D721Med (cell line): ENCODE measurements around the gene PTPN7.
"Not testable (repeated sequence)": the region's sequence is repeated elsewhere in the genome, so short reads cannot be mapped to it uniquely, and the experiment has no call there.

Experiments
- DNase-seq: peaks from one replicate; pipeline ENCODE4 v3.0.0; 2011; ENCODE audit warnings: low spot score; ENCODE audit not compliant: insufficient read length
- FAIRE-seq: peaks from 2 replicates; lab custom pipeline; 2011; peaks lifted over from hg19 to GRCh38; lab: Jason Lieb, UNC
- TF ChIP-seq, protein P1 (sequence below): IDR thresholded peaks from 2 replicates; pipeline ENCODE4 v1.5.1; 2012; ENCODE audit warnings: mild to moderate bottlenecking, control low read depth; ENCODE audit not compliant: insufficient read depth; ENCODE audit errors: missing control alignments

Gene PTPN7

DNA sequence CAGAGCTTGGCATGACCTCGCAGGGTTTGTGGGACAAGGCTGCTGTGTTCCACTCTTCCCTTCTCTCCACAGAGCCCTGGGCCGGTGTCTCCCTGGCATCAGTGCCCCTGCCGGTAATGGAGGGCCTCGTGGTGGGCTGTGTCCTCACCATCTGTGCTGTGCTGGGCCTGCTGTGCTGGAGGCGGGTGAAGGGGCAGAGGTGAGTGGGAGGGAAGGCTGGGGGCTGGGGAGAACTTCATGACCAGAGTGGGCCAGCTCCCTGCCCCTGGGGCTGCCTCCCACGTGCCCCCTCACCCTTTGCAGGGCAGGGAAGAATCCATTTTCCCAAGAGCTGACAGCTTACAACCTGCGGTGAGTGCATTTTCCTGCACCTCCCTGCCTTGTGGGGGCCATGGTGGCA, 21.2 kb upstream of the PTPN7 start:
- no peak for DNase-seq
- TF ChIP-seq, protein P1, sequence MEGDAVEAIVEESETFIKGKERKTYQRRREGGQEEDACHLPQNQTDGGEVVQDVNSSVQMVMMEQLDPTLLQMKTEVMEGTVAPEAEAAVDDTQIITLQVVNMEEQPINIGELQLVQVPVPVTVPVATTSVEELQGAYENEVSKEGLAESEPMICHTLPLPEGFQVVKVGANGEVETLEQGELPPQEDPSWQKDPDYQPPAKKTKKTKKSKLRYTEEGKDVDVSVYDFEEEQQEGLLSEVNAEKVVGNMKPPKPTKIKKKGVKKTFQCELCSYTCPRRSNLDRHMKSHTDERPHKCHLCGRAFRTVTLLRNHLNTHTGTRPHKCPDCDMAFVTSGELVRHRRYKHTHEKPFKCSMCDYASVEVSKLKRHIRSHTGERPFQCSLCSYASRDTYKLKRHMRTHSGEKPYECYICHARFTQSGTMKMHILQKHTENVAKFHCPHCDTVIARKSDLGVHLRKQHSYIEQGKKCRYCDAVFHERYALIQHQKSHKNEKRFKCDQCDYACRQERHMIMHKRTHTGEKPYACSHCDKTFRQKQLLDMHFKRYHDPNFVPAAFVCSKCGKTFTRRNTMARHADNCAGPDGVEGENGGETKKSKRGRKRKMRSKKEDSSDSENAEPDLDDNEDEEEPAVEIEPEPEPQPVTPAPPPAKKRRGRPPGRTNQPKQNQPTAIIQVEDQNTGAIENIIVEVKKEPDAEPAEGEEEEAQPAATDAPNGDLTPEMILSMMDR, result no peak
- no peak for FAIRE-seq

DNA sequence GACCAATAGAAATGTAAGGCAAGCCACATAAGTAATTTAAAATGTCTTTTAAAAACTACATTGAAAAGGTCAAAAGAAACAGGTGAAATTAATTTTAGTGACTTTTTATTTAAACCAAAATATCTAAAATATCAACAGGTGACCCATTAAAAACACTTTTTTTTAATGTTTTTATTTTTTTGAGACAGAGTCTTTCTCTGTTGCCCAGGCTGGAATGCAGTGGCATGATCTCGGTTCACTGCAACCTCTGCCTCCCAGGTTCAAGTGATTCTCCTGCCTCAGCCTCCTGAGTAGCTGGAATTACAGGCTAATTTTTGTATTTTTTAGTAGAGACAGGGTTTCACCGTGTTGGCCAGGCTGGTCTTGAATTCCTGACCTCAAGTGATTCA, 20.3 kb upstream of the PTPN7 start:
- FAIRE-seq, DNase-seq: not testable (repeated sequence)

DNA sequence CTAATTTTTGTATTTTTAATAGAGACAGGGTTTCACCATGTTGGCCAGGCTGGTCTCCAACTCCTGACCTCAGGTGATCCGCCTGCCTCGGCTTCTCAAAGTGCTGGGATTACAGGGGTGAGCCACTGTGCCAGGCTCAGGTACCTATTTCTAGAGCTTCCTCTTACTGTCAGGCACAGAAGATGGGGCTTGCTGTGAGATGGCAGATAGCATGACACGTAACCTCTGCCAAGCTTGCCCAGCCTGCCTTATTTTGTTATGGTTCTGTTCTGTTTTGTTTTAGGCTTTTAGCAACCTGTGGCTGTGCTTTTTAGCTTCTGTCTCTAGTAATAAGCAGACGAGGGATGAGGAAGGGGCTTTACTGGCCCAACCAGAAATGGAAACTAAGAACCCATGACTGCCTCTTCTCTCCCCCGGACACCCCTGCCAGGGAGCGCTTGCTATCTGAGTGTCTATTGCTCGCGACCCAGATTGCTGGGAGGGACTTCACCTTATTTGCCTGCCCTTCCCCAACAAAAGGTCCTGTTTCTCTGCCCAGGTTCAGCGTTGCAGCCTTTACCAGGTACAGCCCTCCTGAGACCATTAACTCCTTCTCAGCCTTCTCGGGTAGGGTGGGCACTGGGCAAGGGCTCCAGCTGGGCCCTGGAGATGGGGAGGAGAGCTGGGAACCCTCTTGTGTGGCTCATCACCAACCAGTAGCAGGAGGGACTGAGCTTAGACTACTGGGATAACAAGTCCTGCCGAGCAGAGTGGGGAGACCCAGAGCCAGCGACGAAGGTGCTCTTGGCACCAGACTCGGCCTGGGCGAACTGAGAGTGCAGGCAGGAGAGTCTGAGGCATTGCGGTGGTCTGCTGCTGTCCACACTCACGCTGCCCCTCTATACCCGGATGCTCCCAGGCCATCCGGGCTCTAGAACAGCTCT, 19.7 kb upstream of the PTPN7 start:
- DNase-seq, result no peak
- TF ChIP-seq, protein P1, result no peak
- FAIRE-seq, result no peak

DNA sequence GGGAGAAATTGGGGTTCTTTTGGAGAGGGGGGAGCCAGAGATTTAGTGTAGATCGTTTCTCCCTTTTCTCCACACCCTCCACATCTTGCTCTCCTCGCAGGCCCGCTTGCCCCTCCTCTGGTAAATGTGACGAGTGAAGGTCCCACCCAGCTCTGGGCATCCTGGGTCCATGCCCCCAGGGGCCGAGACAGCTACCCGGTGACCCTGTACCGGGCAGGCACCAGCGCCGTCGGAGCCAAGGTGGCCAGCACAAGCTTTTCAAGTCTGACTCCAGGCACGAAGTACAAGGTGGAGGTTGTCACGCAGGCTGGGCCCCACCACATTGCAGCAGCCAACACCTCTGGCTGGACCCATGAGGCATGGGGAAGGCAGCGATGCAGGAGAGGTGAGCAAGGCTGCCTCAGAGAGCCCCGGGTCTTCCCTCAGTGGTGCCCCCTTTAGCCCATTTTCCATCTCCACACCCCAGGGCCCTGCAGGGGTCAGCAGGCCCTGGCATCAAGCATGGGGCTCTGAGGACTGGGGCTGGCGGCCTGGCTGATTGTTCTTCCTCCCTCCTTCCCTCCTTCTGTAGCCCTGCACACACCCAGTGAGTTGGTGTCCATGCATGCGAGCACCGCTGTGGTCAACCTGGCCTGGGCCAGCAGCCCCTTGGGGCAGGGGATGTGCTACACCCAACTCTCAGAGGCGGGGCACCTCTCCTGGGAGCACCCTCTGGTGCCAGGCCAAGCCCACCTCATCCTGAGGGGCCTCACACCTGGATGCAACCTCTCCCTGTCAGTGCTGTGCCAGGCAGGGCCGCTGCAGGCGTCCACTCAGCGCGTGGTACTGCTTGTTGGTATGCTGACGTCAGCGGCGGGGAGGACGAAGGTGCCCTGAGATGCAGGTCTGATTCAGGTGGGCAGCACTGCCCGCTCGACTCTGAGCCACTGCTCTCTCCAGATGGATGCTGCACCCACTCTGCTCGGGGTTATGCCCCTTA, 16.8 kb upstream of the PTPN7 start:
- FAIRE-seq (no peak), DNase-seq (no peak)
- TF ChIP-seq, protein P1, result no peak

DNA sequence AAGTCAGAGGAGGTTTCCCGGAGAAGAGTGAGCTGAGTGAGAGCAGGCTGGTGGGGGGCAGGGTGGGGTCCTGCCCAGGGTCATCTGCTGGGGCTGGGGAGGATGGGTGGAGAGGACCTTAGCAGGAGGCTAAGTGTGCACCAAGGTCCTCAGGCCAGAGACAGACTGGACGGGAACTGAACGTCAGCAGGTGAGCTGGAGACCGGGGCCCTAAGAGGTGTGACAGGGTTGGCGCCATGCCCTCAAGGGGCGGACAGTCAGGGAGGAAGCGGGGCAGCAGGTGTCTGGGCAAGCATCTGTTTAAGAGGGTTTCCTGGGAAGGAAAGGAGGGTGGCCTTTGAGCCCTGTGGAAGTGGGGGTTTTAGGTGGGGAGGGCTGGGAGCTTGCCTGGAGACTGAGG, 13.6 kb upstream of the PTPN7 start:
- TF ChIP-seq, protein P1, result no peak
- DNase-seq (no peak), FAIRE-seq (no peak)

DNA sequence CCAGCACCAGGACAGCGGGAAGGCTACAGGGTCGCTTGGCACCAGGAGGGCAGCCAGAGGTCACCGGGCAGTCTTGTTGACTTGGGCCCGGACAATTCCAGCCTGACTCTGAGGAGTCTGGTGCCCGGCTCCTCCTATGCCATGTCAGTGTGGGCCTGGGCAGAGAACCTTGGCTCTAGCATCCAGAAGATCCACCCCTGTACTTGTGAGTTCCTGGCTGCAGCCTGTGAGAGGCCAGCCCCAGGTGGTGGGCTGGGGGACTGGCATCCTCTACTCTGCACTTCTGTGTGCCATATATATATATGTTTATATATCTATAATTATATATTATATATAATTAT, 11.6 kb upstream of the PTPN7 start:
- no peak for DNase-seq

DNA sequence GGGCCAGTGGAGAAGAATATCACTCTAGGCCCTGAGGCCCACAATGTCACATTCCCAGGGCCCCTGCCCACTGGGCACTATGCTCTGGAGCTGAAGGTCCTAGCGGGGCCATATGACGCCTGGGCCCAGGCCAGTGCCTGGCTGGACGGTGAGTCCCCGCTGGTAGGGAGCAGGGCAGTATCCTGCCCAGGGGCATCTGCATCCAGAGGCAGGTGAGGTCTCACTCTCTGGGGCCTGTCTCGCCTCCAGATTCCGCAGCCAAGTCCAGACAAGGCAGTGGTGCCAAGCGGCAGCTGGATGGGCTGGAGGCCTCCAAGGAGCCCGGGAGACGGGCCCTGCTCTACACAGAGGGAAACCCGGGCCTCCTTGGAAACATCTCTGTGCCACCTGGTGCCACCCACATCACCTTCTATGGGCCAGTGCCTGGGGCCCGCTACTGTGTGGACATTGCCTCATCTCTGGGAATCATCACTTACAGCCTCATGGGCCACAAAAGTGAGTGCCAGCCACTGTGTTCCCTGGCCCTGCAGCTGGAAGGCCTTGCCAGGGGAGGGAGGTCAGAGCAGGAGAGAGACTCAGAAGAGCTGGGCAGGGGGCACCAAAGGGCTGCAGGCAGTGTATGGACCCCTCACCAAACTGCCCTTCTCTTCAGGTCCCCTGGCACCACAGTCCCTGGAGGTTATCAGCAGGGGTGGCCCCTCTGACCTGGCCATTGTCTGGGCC, 11.1 kb upstream of the PTPN7 start:
- DNase-seq, result no peak
- no peak for FAIRE-seq
- TF ChIP-seq, protein P1, result no peak

More for the DNA sequence above, 11.6 kb upstream of the PTPN7 start:
- no peak for FAIRE-seq
- TF ChIP-seq, protein P1, result no peak
